Measurements from ENCODE around the gene SERPINA1.

GRCh38 chr14:94385553-94386057 lies 2.8 kb downstream of the SERPINA1 start:
- TF ChIP-seq CTCF (IDR thresholded peaks at IDR 0.05; ENCODE audit: borderline replicate concordance, extremely low read depth, low read length, poor library complexity, severe bottlenecking): no peak
- no peak for TF ChIP-seq EZH2 (IDR thresholded peaks at IDR 0.05; ENCODE audit: borderline replicate concordance, low read depth, low read length, severe bottlenecking)

Measured in DND-41 (cell line).